RWPE1 (cell line): ENCODE measurements around the gene SERPINA5.

Source experiments
- CTCF ChIA-PET: fragments of 350-600 bp; sonication (Branson Sonifier 250); formaldehyde crosslinking; extraction: SDS; loops from one replicate; lab custom pipeline; 2021; lab: Yijun Ruan, JAX
- POLR2A ChIA-PET: fragments of 400-600 bp; formaldehyde crosslinking; extraction: SDS; loops from one replicate; lab custom pipeline; 2020; ENCODE audit warnings: antibody characterized with exemption; ENCODE audit not compliant: low non-redundant PET; lab: Yijun Ruan, JAX
- DNase-seq: peaks from one replicate; pipeline ENCODE4 v3.0.0; 2012; ENCODE audit warnings: low spot score
- H3K27ac ChIP-seq: fragments of 450-650 bp; 2 replicates; pipeline ENCODE4 v1.5.1; 2017
- CTCF ChIP-seq: fragments of 450-650 bp; conservative IDR thresholded peaks from 2 replicates; pipeline ENCODE4 v1.5.1; 2017; ENCODE audit warnings: low read depth, mild to moderate bottlenecking

Gene SERPINA5

GRCh38 chr14:94564381-94564780, 16.8 kb upstream of the SERPINA5 start:
- ChIA-PET CTCF (no interaction called here), POLR2A (no interaction called here)
- no peak for TF ChIP-seq CTCF

GRCh38 chr14:94568186-94568585, 13.0 kb upstream of the SERPINA5 start:
- DNase-seq, result no peak
- ChIA-PET POLR2A (no interaction called here), CTCF (interaction anchor here (0.6 kb wide), 1 partner anchor 916 kb away, joined by 3 read pairs; no protein-coding TSS in a partner anchor)
- TF ChIP-seq CTCF, result no peak
- H3K27ac ChIP-seq, result no peak overlapping the region

More at GRCh38 chr14:94564381-94564780, 16.8 kb upstream of the SERPINA5 start:
- no peak for DNase-seq
- no peak overlapping the region for H3K27ac ChIP-seq

GRCh38 chr14:94569381-94570001, 11.7 kb upstream of the SERPINA5 start:
- ChIA-PET POLR2A (no interaction called here), CTCF (no interaction called here)
- no peak overlapping the region for H3K27ac ChIP-seq
- DNase-seq, result no peak
- no peak for TF ChIP-seq CTCF

GRCh38 chr14:94570002-94570400, 11.2 kb upstream of the SERPINA5 start:
- no peak overlapping the region for H3K27ac ChIP-seq
- ChIA-PET CTCF (no interaction called here), POLR2A (no interaction called here)
- no peak for TF ChIP-seq CTCF
- DNase-seq, result no peak

- no peak for DNase-seq
- CTCF ChIA-PET, result no interaction called here
- TF ChIP-seq CTCF, result no peak
- H3K27ac ChIP-seq, result no peak overlapping the region
- POLR2A ChIA-PET, result no interaction called here
Observed at GRCh38 chr14:94570440-94570839, 10.8 kb upstream of the SERPINA5 start.

GRCh38 chr14:94571395-94571794, 9.8 kb upstream of the SERPINA5 start:
- ChIA-PET POLR2A (no interaction called here), CTCF (no interaction called here)
- H3K27ac ChIP-seq, result peak overlapping the region; percentile 37; the same call in 1 of the 2 replicates
- no peak for DNase-seq
- TF ChIP-seq CTCF, result no peak
